Measurements from ENCODE around the gene PLD1.

GRCh38 chr3:171559586-171559985 lies 250.7 kb downstream of the PLD1 start:
- TF ChIP-seq CTCF (IDR thresholded peaks at IDR 0.05): no peak
- no peak for TF ChIP-seq POLR2A (IDR thresholded peaks at IDR 0.05)
- TF ChIP-seq POLR2AphosphoS5 (IDR thresholded peaks at IDR 0.05): no peak

Measured in transverse colon (tissue), 4 donors.